ENCODE measurements around the gene ZDHHC16. TPM values are rescaled to one million over a fixed set of nuclear protein-coding genes. Genes with fewer than 3 reads are reported as not detected.

Gene ZDHHC16
- total and polyA plus RNA-seq, 10 donors: 14.0 to 26.1 (median 24.9) TPM

GRCh38 chr10:97407211-97407951 lies 38.6 kb upstream of the ZDHHC16 start:
- Histone ChIP-seq H3K27me3 (replicated peaks in 1 of 7) (no peaks in the 10 kb centered on the region), H3K4me1 (peaks cover 10 to 52% (median 22%) of the 10 kb centered on the region in 6 donors), H3K27ac (peak overlapping the region in 7 of 8 donors; percentile 76 to 91 (median 89)), H3K36me3 (no peaks in the 10 kb centered on the region), H3K9me3 (no peaks in the 10 kb centered on the region), H3K4me3 (peak overlapping the region in 4 of 8 donors; percentile 5 to 61 (median 15))
- intact Hi-C loops (cut with DNase I; ENCODE audit: low total_unique reads): no loop called here
- WGBS, 5 donors: 2 to 7% (median 3%) methylated on average over 7 to 10 of the region's 10 CpGs
- TF ChIP-seq POLR2AphosphoS5 (IDR thresholded peaks at IDR 0.05) (peak in 2 of 3 donors; percentile 13 to 26), POLR2A (IDR thresholded peaks at IDR 0.05) (no peak)
- TF ChIP-seq, protein P1, sequence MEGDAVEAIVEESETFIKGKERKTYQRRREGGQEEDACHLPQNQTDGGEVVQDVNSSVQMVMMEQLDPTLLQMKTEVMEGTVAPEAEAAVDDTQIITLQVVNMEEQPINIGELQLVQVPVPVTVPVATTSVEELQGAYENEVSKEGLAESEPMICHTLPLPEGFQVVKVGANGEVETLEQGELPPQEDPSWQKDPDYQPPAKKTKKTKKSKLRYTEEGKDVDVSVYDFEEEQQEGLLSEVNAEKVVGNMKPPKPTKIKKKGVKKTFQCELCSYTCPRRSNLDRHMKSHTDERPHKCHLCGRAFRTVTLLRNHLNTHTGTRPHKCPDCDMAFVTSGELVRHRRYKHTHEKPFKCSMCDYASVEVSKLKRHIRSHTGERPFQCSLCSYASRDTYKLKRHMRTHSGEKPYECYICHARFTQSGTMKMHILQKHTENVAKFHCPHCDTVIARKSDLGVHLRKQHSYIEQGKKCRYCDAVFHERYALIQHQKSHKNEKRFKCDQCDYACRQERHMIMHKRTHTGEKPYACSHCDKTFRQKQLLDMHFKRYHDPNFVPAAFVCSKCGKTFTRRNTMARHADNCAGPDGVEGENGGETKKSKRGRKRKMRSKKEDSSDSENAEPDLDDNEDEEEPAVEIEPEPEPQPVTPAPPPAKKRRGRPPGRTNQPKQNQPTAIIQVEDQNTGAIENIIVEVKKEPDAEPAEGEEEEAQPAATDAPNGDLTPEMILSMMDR (IDR thresholded peaks at IDR 0.05 in 8 of 11, conservative IDR thresholded peaks at IDR 0.05 in 3 of 11): peak; percentile 71 to 93 (median 84)
- DNase-seq: peak; percentile 85

DNA sequence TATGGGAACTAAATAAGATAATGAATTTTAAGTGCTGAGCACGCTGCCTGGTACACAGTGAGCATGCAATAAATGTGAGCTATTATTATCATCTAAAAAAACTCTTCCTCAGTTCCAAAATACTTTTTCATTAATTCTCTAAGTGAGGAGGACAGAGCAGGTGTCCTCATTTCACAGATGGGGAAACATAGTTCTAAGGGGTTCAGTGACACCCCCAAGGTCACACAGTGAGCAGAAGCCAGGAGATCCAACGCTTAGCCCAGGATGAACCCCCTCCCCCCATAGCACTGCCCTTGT lies 38.1 kb upstream of the ZDHHC16 start:
- peak overlapping the region in 1 of 8 donors; percentile 61 for H3K4me3 ChIP-seq
- no peaks in the 10 kb centered on the region for H3K36me3 ChIP-seq
- H3K9me3 ChIP-seq: no peaks in the 10 kb centered on the region
- H3K27ac ChIP-seq: peak overlapping the region in 7 of 8 donors; percentile 76 to 91 (median 89)
- no peaks in the 10 kb centered on the region for H3K27me3 ChIP-seq (replicated peaks in 1 of 7)
- DNase-seq: no peak
- WGBS, 5 donors: 54 to 75% (median 65%) methylated on average over 2 of the region's 2 CpGs
- TF ChIP-seq, protein P1 (IDR thresholded peaks at IDR 0.05 in 8 of 11, conservative IDR thresholded peaks at IDR 0.05 in 3 of 11): no peak
- TF ChIP-seq POLR2AphosphoS5 (IDR thresholded peaks at IDR 0.05): no peak
- H3K4me1 ChIP-seq: peaks cover 10 to 57% (median 22%) of the 10 kb centered on the region in 6 donors
- intact Hi-C loops (cut with DNase I; ENCODE audit: low total_unique reads): no loop called here

DNA sequence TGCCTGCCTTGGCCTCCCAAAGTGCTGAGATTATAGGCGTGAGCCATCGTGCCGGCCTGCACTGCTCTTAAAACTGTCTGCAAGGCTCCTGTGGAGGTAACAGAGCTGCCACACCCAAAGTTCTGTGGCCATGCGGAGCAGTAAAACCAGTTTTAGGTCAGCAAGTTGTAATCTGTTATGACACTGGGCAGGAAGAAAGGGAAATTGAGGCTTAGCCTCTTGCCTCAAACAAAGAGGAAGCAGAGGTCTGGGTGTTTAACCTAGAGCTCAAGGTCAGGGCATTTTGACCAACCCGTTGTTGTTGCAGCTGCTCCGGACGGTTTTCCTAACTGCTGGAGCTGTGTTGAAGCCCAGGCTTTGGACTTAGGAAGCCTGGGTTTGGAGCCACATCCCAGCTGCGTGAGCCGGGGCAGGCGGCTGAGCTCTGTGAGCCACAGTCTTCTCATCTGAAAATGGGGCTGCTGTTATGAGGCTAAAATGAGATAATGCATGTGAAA lies 37.4 kb upstream of the ZDHHC16 start:
- peak overlapping the region; percentile 40 to 91 (median 88) for H3K27ac ChIP-seq
- no peaks in the 10 kb centered on the region for H3K9me3 ChIP-seq
- no peaks in the 10 kb centered on the region for H3K27me3 ChIP-seq (replicated peaks in 1 of 7)
- DNase-seq: no peak
- H3K36me3 ChIP-seq: no peaks in the 10 kb centered on the region
- peak overlapping the region in 1 of 8 donors; percentile 61 for H3K4me3 ChIP-seq
- TF ChIP-seq, protein P1 (IDR thresholded peaks at IDR 0.05 in 8 of 11, conservative IDR thresholded peaks at IDR 0.05 in 3 of 11): no peak
- peak in 2 of 3 donors; percentile 12 to 47 for TF ChIP-seq POLR2AphosphoS5 (IDR thresholded peaks at IDR 0.05)
- intact Hi-C loops (cut with DNase I; ENCODE audit: low total_unique reads): no loop called here
- WGBS, 5 donors: 33 to 77% (median 47%) methylated on average over 10 of the region's 10 CpGs
- peaks cover 10 to 63% (median 22%) of the 10 kb centered on the region in 6 donors for H3K4me1 ChIP-seq

GRCh38 chr10:97411406-97411805 lies 34.6 kb upstream of the ZDHHC16 start:
- peak overlapping the region in 4 of 8 donors; percentile 15 to 91 (median 41) for H3K27ac ChIP-seq
- intact Hi-C loops (cut with DNase I; ENCODE audit: low total_unique reads): no loop called here
- no peak for DNase-seq
- H3K27me3 ChIP-seq (replicated peaks in 1 of 7): no peaks in the 10 kb centered on the region
- H3K4me1 ChIP-seq: peaks cover 10 to 63% (median 23%) of the 10 kb centered on the region in 6 donors
- H3K36me3 ChIP-seq: no peaks in the 10 kb centered on the region
- TF ChIP-seq POLR2AphosphoS5 (IDR thresholded peaks at IDR 0.05): no peak
- TF ChIP-seq, protein P1 (IDR thresholded peaks at IDR 0.05 in 8 of 11, conservative IDR thresholded peaks at IDR 0.05 in 3 of 11): no peak
- no peak for TF ChIP-seq POLR2A (IDR thresholded peaks at IDR 0.05)
- WGBS, 5 donors: 50 to 78% (median 63%) methylated on average over 4 of the region's 4 CpGs
- H3K4me3 ChIP-seq: no peak overlapping the region
- H3K9me3 ChIP-seq: no peaks in the 10 kb centered on the region

All from spleen (tissue), 11 donors.